ACC112 (cell line): ENCODE measurements around the gene DROSHA.

Source experiments
- H2AFZ ChIP-seq: fragments of 200-600 bp; sonication (generic); one replicate; pipeline ENCODE4 v1.6.0; 2017; ENCODE audit warnings: antibody characterized with exemption, low read length; ENCODE audit not compliant: unreplicated experiment
- H3K27ac ChIP-seq: fragments of 200-600 bp; sonication (generic); 2 replicates; pipeline ENCODE4 v1.5.1; 2014; ENCODE audit warnings: low read depth, mild to moderate bottlenecking, antibody characterized with exemption, low read length, moderate library complexity
- H3K27me3 ChIP-seq: fragments of 200-600 bp; sonication (generic); 2 replicates; pipeline ENCODE4 v1.6.1; 2014; ENCODE audit warnings: mild to moderate bottlenecking, antibody characterized with exemption, low read length, moderate library complexity, mixed read lengths; ENCODE audit not compliant: insufficient read depth
- H3K36me3 ChIP-seq: fragments of 200-600 bp; sonication (generic); 2 replicates; pipeline ENCODE4 v1.6.1; 2016; ENCODE audit warnings: mild to moderate bottlenecking, antibody characterized with exemption, low read length, moderate library complexity, mixed read lengths; ENCODE audit not compliant: insufficient read depth
- H3K4me1 ChIP-seq: fragments of 200-600 bp; sonication (generic); one replicate; pipeline ENCODE4 v1.6.1; 2016; ENCODE audit warnings: low read length, mixed read lengths; ENCODE audit not compliant: insufficient read depth, unreplicated experiment, control insufficient read depth
- H3K4me3 ChIP-seq: fragments of 200-600 bp; sonication (generic); 2 replicates; pipeline ENCODE4 v1.5.1; 2014; ENCODE audit warnings: mild to moderate bottlenecking, low read depth, low read length
- H3K79me2 ChIP-seq: fragments of 200-600 bp; sonication (generic); one replicate; pipeline ENCODE4 v1.6.0; 2016; ENCODE audit warnings: low read length; ENCODE audit not compliant: control insufficient read depth, unreplicated experiment, insufficient read depth

Gene DROSHA

GRCh38 chr5:31523041-31523440 lies 8.9 kb downstream of the DROSHA start:
- H2AFZ ChIP-seq, result no peak overlapping the region
- peaks cover 12% of the 10 kb centered on the region for H3K79me2 ChIP-seq
- H3K27me3 ChIP-seq, result no peaks in the 10 kb centered on the region
- no peak overlapping the region for H3K4me3 ChIP-seq
- no peaks in the 10 kb centered on the region for H3K4me1 ChIP-seq
- H3K36me3 ChIP-seq, result peaks cover 50% of the 10 kb centered on the region
- H3K27ac ChIP-seq, result no peak overlapping the region

DNA sequence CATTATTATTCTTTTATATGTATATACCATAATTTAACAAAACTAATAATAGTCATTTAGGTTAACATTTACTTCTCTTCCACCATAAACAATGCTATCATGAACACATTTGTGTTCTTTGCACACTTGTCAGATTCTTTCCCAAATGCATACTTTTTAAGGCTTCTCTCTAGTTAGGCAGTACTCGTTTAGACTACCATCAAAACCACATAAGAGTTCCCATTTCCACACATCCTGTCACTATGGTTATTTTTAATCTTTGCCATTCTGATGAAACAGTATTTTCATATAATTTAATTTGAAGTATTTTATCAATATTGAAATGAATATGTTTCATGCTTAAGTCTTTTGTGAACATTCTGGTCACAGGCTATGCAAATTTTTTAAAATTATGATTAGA lies 15.1 kb downstream of the DROSHA start:
- no peak overlapping the region for H3K4me3 ChIP-seq
- H3K27ac ChIP-seq, result no peak overlapping the region
- no peaks in the 10 kb centered on the region for H3K79me2 ChIP-seq
- no peaks in the 10 kb centered on the region for H3K27me3 ChIP-seq
- peaks cover 17% of the 10 kb centered on the region for H3K36me3 ChIP-seq
- H2AFZ ChIP-seq, result no peak overlapping the region
- no peaks in the 10 kb centered on the region for H3K4me1 ChIP-seq

DNA sequence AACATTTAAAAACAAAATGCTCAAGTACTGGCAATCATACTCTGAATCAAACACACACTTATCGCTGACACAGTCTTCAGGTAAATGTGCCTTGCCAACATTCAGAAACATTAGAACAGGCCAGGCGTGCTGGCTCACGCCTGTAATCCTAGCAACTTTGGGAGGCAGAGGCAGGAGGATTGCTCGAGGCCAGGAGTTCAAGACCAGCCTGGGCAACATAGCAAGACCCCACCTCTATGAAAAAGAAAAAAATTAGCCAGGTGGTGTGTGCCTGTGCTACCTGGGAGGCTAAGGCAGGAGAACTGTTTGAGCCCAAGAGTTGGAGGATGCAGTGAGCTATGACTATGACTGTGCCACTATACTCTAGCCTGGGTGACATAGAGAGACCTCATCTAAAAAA lies 20.6 kb downstream of the DROSHA start:
- no peaks in the 10 kb centered on the region for H3K79me2 ChIP-seq
- H3K27ac ChIP-seq, result no peak overlapping the region
- H3K4me1 ChIP-seq, result no peaks in the 10 kb centered on the region
- no peak overlapping the region for H2AFZ ChIP-seq
- H3K27me3 ChIP-seq, result no peaks in the 10 kb centered on the region
- peaks cover 15% of the 10 kb centered on the region for H3K36me3 ChIP-seq
- no peak overlapping the region for H3K4me3 ChIP-seq

GRCh38 chr5:31504529-31504928 lies 27.4 kb downstream of the DROSHA start:
- Histone ChIP-seq H3K27ac (no peak overlapping the region), H2AFZ (no peak overlapping the region), H3K4me1 (no peaks in the 10 kb centered on the region), H3K79me2 (no peaks in the 10 kb centered on the region), H3K27me3 (no peaks in the 10 kb centered on the region), H3K36me3 (peaks cover 42% of the 10 kb centered on the region), H3K4me3 (no peak overlapping the region)

GRCh38 chr5:31502506-31502905 lies 29.4 kb downstream of the DROSHA start:
- Histone ChIP-seq H3K4me3 (no peak overlapping the region), H3K36me3 (peaks cover 45% of the 10 kb centered on the region; the same call in 1 of the 2 replicates)

GRCh38 chr5:31500256-31500655 lies 31.6 kb downstream of the DROSHA start:
- Histone ChIP-seq H3K36me3 (peaks cover 45% of the 10 kb centered on the region), H3K27me3 (no peaks in the 10 kb centered on the region), H3K4me1 (no peaks in the 10 kb centered on the region), H3K79me2 (no peaks in the 10 kb centered on the region), H2AFZ (no peak overlapping the region), H3K4me3 (no peak overlapping the region), H3K27ac (no peak overlapping the region)

More at GRCh38 chr5:31502506-31502905, 29.4 kb downstream of the DROSHA start:
- no peaks in the 10 kb centered on the region for H3K27me3 ChIP-seq
- no peak overlapping the region for H3K27ac ChIP-seq
- no peak overlapping the region for H2AFZ ChIP-seq
- H3K4me1 ChIP-seq, result no peaks in the 10 kb centered on the region
- H3K79me2 ChIP-seq, result no peaks in the 10 kb centered on the region

DNA sequence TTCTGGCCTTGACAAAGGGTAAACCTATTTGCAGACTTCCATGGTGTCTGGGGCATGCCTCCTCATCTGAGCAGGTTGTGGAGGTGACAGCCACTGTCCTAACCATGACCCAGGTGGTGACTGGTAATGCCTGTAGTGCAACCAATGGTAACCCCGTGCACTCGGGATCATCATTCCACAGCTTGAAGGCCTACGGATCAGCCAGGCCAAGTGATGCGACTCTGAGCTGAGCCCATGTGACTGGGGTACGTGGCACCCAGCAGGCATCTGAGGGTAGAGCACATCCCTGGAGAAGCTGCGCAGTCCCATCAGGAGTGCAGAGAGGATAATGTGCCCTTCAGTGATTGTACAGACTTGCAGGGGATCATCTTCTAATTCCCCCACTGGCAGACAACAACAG lies 35.0 kb downstream of the DROSHA start:
- Histone ChIP-seq H3K4me3 (no peak overlapping the region), H3K36me3 (peaks cover 31% of the 10 kb centered on the region), H3K27me3 (no peaks in the 10 kb centered on the region), H2AFZ (no peak overlapping the region), H3K27ac (no peak overlapping the region), H3K4me1 (no peaks in the 10 kb centered on the region), H3K79me2 (no peaks in the 10 kb centered on the region)

- H2AFZ ChIP-seq, result no peak overlapping the region
- no peaks in the 10 kb centered on the region for H3K27me3 ChIP-seq
- no peak overlapping the region for H3K27ac ChIP-seq
- no peak overlapping the region for H3K4me3 ChIP-seq
- H3K36me3 ChIP-seq, result peaks cover 25% of the 10 kb centered on the region
- H3K4me1 ChIP-seq, result no peaks in the 10 kb centered on the region
- H3K79me2 ChIP-seq, result no peaks in the 10 kb centered on the region
Observed at GRCh38 chr5:31496301-31496700, 35.6 kb downstream of the DROSHA start.

DNA sequence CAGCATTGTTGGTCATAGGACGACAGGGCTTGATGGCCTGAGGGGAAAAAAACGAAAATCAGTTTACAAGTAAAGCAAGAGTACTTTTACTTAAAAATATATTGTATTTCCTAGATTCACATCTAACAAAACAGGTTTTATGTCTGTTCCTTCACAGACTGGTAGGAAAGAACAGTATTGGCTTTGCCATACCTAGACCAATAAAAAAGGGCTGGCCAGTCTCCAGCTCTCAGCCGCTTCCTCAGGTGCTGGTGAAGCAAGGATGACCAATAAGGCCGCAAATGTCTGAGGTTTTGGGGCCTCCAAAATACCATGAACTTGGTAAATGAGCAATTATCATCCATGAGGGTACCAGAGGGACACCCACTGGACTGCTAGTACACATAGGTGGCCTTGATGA lies 36.6 kb downstream of the DROSHA start:
- H3K27me3 ChIP-seq, result no peaks in the 10 kb centered on the region
- H3K79me2 ChIP-seq, result no peaks in the 10 kb centered on the region
- H3K36me3 ChIP-seq, result peaks cover 16% of the 10 kb centered on the region
- no peak overlapping the region for H3K4me3 ChIP-seq
- no peak overlapping the region for H3K27ac ChIP-seq
- H2AFZ ChIP-seq, result no peak overlapping the region
- H3K4me1 ChIP-seq, result no peaks in the 10 kb centered on the region

- Histone ChIP-seq H2AFZ (no peak overlapping the region), H3K79me2 (no peaks in the 10 kb centered on the region), H3K27ac (no peak overlapping the region), H3K4me3 (no peak overlapping the region), H3K27me3 (no peaks in the 10 kb centered on the region), H3K36me3 (peaks cover 6% of the 10 kb centered on the region), H3K4me1 (no peaks in the 10 kb centered on the region)
Observed at GRCh38 chr5:31492869-31493268, 39.0 kb downstream of the DROSHA start.

GRCh38 chr5:31487506-31487905 lies 44.4 kb downstream of the DROSHA start:
- H3K36me3 ChIP-seq, result peaks cover 14% of the 10 kb centered on the region; the same call in 1 of the 2 replicates
- H3K27ac ChIP-seq, result no peak overlapping the region
- H3K4me1 ChIP-seq, result no peaks in the 10 kb centered on the region
- H3K4me3 ChIP-seq, result no peak overlapping the region
- H3K27me3 ChIP-seq, result no peaks in the 10 kb centered on the region
- no peaks in the 10 kb centered on the region for H3K79me2 ChIP-seq
- H2AFZ ChIP-seq, result no peak overlapping the region
